Nephron progenitor cell (in vitro differentiated cells): ENCODE results near the gene RNF182.
"Not testable (repeated sequence)": the region's sequence is repeated elsewhere in the genome, so short reads cannot be mapped to it uniquely, and the experiment has no call there.

Experiments used
- DNase-seq: peaks from one replicate; pipeline ENCODE4 v3.0.0; 2021
- H3K27ac Mint-ChIP-seq: 2 replicates; pipeline ENCODE4 v1.8.0; 2021; ENCODE audit warnings: mild to moderate bottlenecking, moderate library complexity, mixed read lengths
- H3K27me3 Mint-ChIP-seq: 2 replicates; pipeline ENCODE4 v1.8.0; 2021; ENCODE audit warnings: mild to moderate bottlenecking, low read depth, mixed read lengths; ENCODE audit not compliant: poor library complexity
- H3K36me3 Mint-ChIP-seq: 2 replicates; pipeline ENCODE4 v1.8.0; 2021; ENCODE audit warnings: low read depth, mixed read lengths
- H3K4me1 Mint-ChIP-seq: 2 replicates; pipeline ENCODE4 v1.8.0; 2021; ENCODE audit warnings: mixed read lengths
- H3K4me3 Mint-ChIP-seq: 2 replicates; pipeline ENCODE4 v1.8.0; 2021; ENCODE audit warnings: mild to moderate bottlenecking, moderate library complexity, mixed read lengths
- H3K9me3 Mint-ChIP-seq: 2 replicates; pipeline ENCODE4 v1.8.0; 2021; ENCODE audit warnings: mild to moderate bottlenecking, moderate library complexity, mixed read lengths
- CTCF ChIP-seq: fragments of 200-600 bp; sonication (generic); IDR thresholded peaks from 2 replicates; pipeline ENCODE4 v1.5.0; 2021; ENCODE audit warnings: antibody characterized with exemption

Gene RNF182

GRCh38 chr6:13952101-13952500, 27.3 kb downstream of the RNF182 start:
- H3K27ac Mint-ChIP-seq: no peak overlapping the region
- no peaks in the 10 kb centered on the region for H3K4me1 Mint-ChIP-seq
- TF ChIP-seq CTCF: no peak
- DNase-seq: no peak
- H3K36me3 Mint-ChIP-seq: peaks cover 35% of the 10 kb centered on the region
- no peak overlapping the region for H3K4me3 Mint-ChIP-seq
- peaks cover 45% of the 10 kb centered on the region for H3K9me3 Mint-ChIP-seq
- H3K27me3 Mint-ChIP-seq: no peaks in the 10 kb centered on the region

GRCh38 chr6:13953061-13953705, 28.4 kb downstream of the RNF182 start:
- no peak overlapping the region for H3K4me3 Mint-ChIP-seq

GRCh38 chr6:13965582-13966127, 40.9 kb downstream of the RNF182 start:
- no peak for DNase-seq
- no peaks in the 10 kb centered on the region for H3K27me3 Mint-ChIP-seq
- no peak overlapping the region for H3K27ac Mint-ChIP-seq
- peaks cover 29% of the 10 kb centered on the region for H3K36me3 Mint-ChIP-seq
- no peak overlapping the region for H3K4me3 Mint-ChIP-seq
- no peak for TF ChIP-seq CTCF
- peaks cover 34% of the 10 kb centered on the region for H3K9me3 Mint-ChIP-seq
- H3K4me1 Mint-ChIP-seq: no peaks in the 10 kb centered on the region

More at GRCh38 chr6:13953061-13953705, 28.4 kb downstream of the RNF182 start:
- no peak for DNase-seq
- H3K27me3 Mint-ChIP-seq: no peaks in the 10 kb centered on the region
- H3K4me1 Mint-ChIP-seq: no peaks in the 10 kb centered on the region
- no peak overlapping the region for H3K27ac Mint-ChIP-seq
- TF ChIP-seq CTCF: no peak
- H3K9me3 Mint-ChIP-seq: peaks cover 38% of the 10 kb centered on the region
- H3K36me3 Mint-ChIP-seq: peaks cover 30% of the 10 kb centered on the region

- Mint-ChIP-seq H3K4me1 (no peaks in the 10 kb centered on the region), H3K4me3 (no peak overlapping the region), H3K27me3 (no peaks in the 10 kb centered on the region), H3K27ac (no peak overlapping the region), H3K9me3 (peaks cover 47% of the 10 kb centered on the region), H3K36me3 (peaks cover 41% of the 10 kb centered on the region)
- TF ChIP-seq CTCF: no peak
- DNase-seq: no peak
These were observed 46.6 kb downstream of the RNF182 start for GRCh38 chr6:13971303-13971702.

GRCh38 chr6:13972602-13973001, 47.9 kb downstream of the RNF182 start:
- H3K4me1 Mint-ChIP-seq: not testable (repeated sequence)

GRCh38 chr6:13973422-13973821, 48.7 kb downstream of the RNF182 start:
- DNase-seq, H3K4me1 Mint-ChIP-seq, H3K27me3 Mint-ChIP-seq, H3K27ac Mint-ChIP-seq, H3K4me3 Mint-ChIP-seq: not testable (repeated sequence)
- Mint-ChIP-seq H3K36me3 (peaks cover 56% of the 10 kb centered on the region), H3K9me3 (peaks cover 42% of the 10 kb centered on the region)

More at GRCh38 chr6:13972602-13973001, 47.9 kb downstream of the RNF182 start:
- Mint-ChIP-seq H3K36me3 (peaks cover 54% of the 10 kb centered on the region), H3K9me3 (peaks cover 42% of the 10 kb centered on the region)
- DNase-seq, H3K27ac Mint-ChIP-seq, H3K4me3 Mint-ChIP-seq, H3K27me3 Mint-ChIP-seq: not testable (repeated sequence)

- Mint-ChIP-seq H3K4me1 (no peaks in the 10 kb centered on the region), H3K9me3 (peaks cover 12% of the 10 kb centered on the region), H3K27ac (no peak overlapping the region), H3K27me3 (no peaks in the 10 kb centered on the region), H3K36me3 (peaks cover 33% of the 10 kb centered on the region), H3K4me3 (no peak overlapping the region)
- no peak for DNase-seq
- TF ChIP-seq CTCF: no peak
These were observed 53.4 kb downstream of the RNF182 start for GRCh38 chr6:13978102-13978640.
